HepG2 (cell line): Measurements from ENCODE around the gene ADAT3.
"Not testable (repeated sequence)": the region's sequence is repeated elsewhere in the genome, so short reads cannot be mapped to it uniquely, and the experiment has no call there.

ENCODE experiments used
- GATA4 ChIP-seq: sonication (generic); IDR thresholded peaks from 2 replicates; pipeline ENCODE4 v1.6.1; 2016; ENCODE audit warnings: antibody characterized with exemption, low read depth, borderline replicate concordance
- MAFF ChIP-seq: IDR thresholded peaks from 2 replicates; pipeline ENCODE4 v1.6.1; 2011; ENCODE audit warnings: low read depth, low read length, improper control_type of control experiment
- PHF8 ChIP-seq: sonication (generic); formaldehyde crosslinking; IDR thresholded peaks from 2 replicates; pipeline ENCODE4 v1.5.0; 2020; ENCODE audit warnings: missing genetic modification reagents
- TF ChIP-seq, protein P1 (sequence below): sonication (generic); formaldehyde crosslinking; IDR thresholded peaks from 2 replicates; pipeline ENCODE4 v1.5.0; 2020; ENCODE audit warnings: mild to moderate bottlenecking, missing genetic modification reagents, moderate library complexity

- not testable (repeated sequence) for TF ChIP-seq GATA4; MAFF; PHF8 (CRISPR knock-in tag)
- TF ChIP-seq, protein P1, sequence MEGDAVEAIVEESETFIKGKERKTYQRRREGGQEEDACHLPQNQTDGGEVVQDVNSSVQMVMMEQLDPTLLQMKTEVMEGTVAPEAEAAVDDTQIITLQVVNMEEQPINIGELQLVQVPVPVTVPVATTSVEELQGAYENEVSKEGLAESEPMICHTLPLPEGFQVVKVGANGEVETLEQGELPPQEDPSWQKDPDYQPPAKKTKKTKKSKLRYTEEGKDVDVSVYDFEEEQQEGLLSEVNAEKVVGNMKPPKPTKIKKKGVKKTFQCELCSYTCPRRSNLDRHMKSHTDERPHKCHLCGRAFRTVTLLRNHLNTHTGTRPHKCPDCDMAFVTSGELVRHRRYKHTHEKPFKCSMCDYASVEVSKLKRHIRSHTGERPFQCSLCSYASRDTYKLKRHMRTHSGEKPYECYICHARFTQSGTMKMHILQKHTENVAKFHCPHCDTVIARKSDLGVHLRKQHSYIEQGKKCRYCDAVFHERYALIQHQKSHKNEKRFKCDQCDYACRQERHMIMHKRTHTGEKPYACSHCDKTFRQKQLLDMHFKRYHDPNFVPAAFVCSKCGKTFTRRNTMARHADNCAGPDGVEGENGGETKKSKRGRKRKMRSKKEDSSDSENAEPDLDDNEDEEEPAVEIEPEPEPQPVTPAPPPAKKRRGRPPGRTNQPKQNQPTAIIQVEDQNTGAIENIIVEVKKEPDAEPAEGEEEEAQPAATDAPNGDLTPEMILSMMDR = not testable (repeated sequence)
Observed at GRCh38 chr19:1876496-1877279, 28.5 kb upstream of the ADAT3 start.
